GM23338 (cell line): ENCODE data around the gene VGLL4.

ENCODE experiments used
- CREB1 ChIP-seq: fragments of 250-450 bp; sonication (Bioruptor Pico); IDR thresholded peaks from 2 replicates; pipeline ENCODE4 v1.5.0; 2020; ENCODE audit warnings: low read depth, mild to moderate bottlenecking, moderate library complexity
- CTCF ChIP-seq, 2 experiments: fragments of 200-600 bp in 1 of 2; sonication (generic) in 1 of 2; conservative IDR thresholded peaks; 2 replicates each; pipeline versions ENCODE4 v1.5.1 to v1.6.1; 2016 to 2017; ENCODE audit warnings: antibody characterized with exemption in 2 of 2, low read depth in 2 of 2, mild to moderate bottlenecking in 2 of 2, moderate library complexity in 1 of 2
- ETS1 ChIP-seq: IDR thresholded peaks from 2 replicates; pipeline ENCODE4 v1.6.1; 2016; ENCODE audit warnings: antibody characterized with exemption
- EZH2 ChIP-seq: fragments of 200-600 bp; sonication (generic); IDR thresholded peaks from one replicate; pipeline ENCODE4 v1.8.0; 2017; ENCODE audit warnings: antibody characterized with exemption, mild to moderate bottlenecking, low read depth; ENCODE audit not compliant: unreplicated experiment
- EZH2phosphoT487 ChIP-seq: fragments of 200-600 bp; sonication (generic); IDR thresholded peaks from one replicate; pipeline ENCODE4 v1.8.1; 2018; ENCODE audit warnings: antibody characterized with exemption; ENCODE audit not compliant: unreplicated experiment
- JUNB ChIP-seq: IDR thresholded peaks from one replicate; pipeline ENCODE4 v1.6.1; 2016; ENCODE audit warnings: antibody characterized with exemption; ENCODE audit not compliant: unreplicated experiment
- NANOG ChIP-seq: IDR thresholded peaks from 2 replicates; pipeline ENCODE4 v1.6.1; 2016; ENCODE audit warnings: antibody characterized with exemption, borderline replicate concordance
- POLR2AphosphoS5 ChIP-seq: IDR thresholded peaks from 2 replicates; pipeline ENCODE4 v1.6.1; 2016; ENCODE audit warnings: antibody characterized with exemption, low read depth
- REST ChIP-seq: IDR thresholded peaks from one replicate; pipeline ENCODE4 v1.6.1; 2018; ENCODE audit warnings: antibody characterized with exemption; ENCODE audit not compliant: unreplicated experiment
- STAT1 ChIP-seq: IDR thresholded peaks from one replicate; pipeline ENCODE4 v1.6.1; 2016; ENCODE audit warnings: antibody characterized with exemption; ENCODE audit not compliant: unreplicated experiment
- ZNF114 ChIP-seq: fragments of 250-450 bp; sonication (Bioruptor Pico); IDR thresholded peaks from 2 replicates; pipeline ENCODE4 v1.5.0; 2020; ENCODE audit warnings: mild to moderate bottlenecking, moderate library complexity
- ZNF331 ChIP-seq: fragments of 250-450 bp; sonication (Bioruptor Pico); IDR thresholded peaks from 2 replicates; pipeline ENCODE4 v1.5.0; 2020; ENCODE audit warnings: low read depth, mild to moderate bottlenecking, moderate library complexity
- ZNF462 ChIP-seq: fragments of 250-450 bp; sonication (Bioruptor Pico); IDR thresholded peaks from 2 replicates; pipeline ENCODE4 v1.5.0; 2020; ENCODE audit warnings: mild to moderate bottlenecking, moderate library complexity

DNA sequence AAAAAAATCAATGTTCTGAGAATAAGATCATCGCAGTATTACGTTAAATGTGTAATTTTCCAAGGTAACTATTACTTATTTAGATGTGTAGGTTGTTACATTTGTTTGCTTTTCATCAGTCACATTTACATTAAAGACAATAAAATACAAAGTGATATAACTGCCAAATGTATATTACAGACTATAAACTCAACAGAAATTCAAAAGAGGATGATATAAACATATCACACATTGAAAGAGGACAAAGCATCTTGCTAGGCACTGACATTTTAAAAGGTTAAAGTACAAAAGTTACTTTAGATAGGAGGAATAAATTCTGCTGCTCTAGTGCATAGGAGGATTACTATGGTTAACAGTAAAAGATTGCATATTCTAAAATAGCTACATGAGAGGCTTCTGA, 16.1 kb downstream of the VGLL4 start:
- TF ChIP-seq CTCF (conservative IDR thresholded peaks at IDR 0.05; ENCODE audit: low read depth in 2 of 2) (no peak), POLR2AphosphoS5 (no peak), CREB1 (CRISPR knock-in tag) (no peak), NANOG (no peak), EZH2phosphoT487 (no peak), EZH2 (no peak), JUNB (no peak), REST (no peak), ZNF114 (CRISPR knock-in tag) (no peak), STAT1 (no peak), ETS1 (no peak), ZNF331 (CRISPR knock-in tag) (no peak), ZNF462 (CRISPR knock-in tag) (no peak)
